HCT116 (cell line): ENCODE data around the gene SNHG17. TPM values are rescaled to one million over a fixed set of nuclear protein-coding genes. Genes with fewer than 3 reads are reported as not detected.

Experiments used
- ATAC-seq: fragments of 200-7000 bp; cut with Tn5 transposase; 2 replicates; pipeline ENCODE4 v1.9.1; 2020; ENCODE audit warnings: mild to moderate bottlenecking, moderate library complexity
- BruUV-seq: library from RNA; stranded (reverse); fragments of 400-500 nt; replicated peaks from 2 replicates; lab custom pipeline; 2021; lab: Mats Ljungman, UMichigan
- CTCF ChIA-PET: fragments of 300-600 bp; sonication (Branson Sonifier 250); formaldehyde crosslinking; loops from one replicate; lab custom pipeline; 2021; ENCODE audit warnings: antibody characterized with exemption; lab: Charles Lee
- POLR2A ChIA-PET: fragments of 300-600, 350-600 bp; sonication (Branson Sonifier 250); formaldehyde crosslinking; loops from one replicate; lab custom pipeline; 2021; ENCODE audit warnings: antibody characterized with exemption; lab: Charles Lee
- RAD21 ChIA-PET, 2 experiments: fragments of 300-600 bp; sonication (Branson Sonifier 250); formaldehyde crosslinking; loops; one replicate each; lab custom pipeline; 2023; ENCODE audit warnings: low total read pairs in 2 of 2; ENCODE audit not compliant: uncharacterized antibody in 2 of 2, unreplicated experiment in 2 of 2, low non-redundant PET in 1 of 2; lab: Charles Lee
- DNase-seq: peaks from one replicate; pipeline ENCODE4 v3.0.0-alpha.2; 2010; ENCODE audit warnings: low read depth, low spot score
- H2AFZ ChIP-seq: fragments of 200-600 bp; shearing (Covaris generic), sonication (generic); 2 replicates; pipeline ENCODE4 v1.6.1; 2017; ENCODE audit warnings: low read depth, mixed run types, mixed read lengths, antibody characterized with exemption, low read length; ENCODE audit not compliant: poor library complexity, severe bottlenecking
- H3K27ac ChIP-seq: 2 replicates; pipeline ENCODE4 v1.5.1; 2012; ENCODE audit warnings: low read depth, low read length
- H3K27me3 ChIP-seq: fragments of 200-600 bp; sonication (generic); 2 replicates; pipeline ENCODE4 v1.6.1; 2016; ENCODE audit warnings: mixed run types, low read length, mixed read lengths; ENCODE audit not compliant: insufficient read depth
- H3K36me3 ChIP-seq, 2 experiments: fragments of 200-500 bp in 1 of 2; fragments of 200-600 bp in 1 of 2; sonication (Bioruptor generic) in 1 of 2; sonication (generic) in 1 of 2; 2 replicates each; pipeline versions ENCODE4 v1.5.1 to v1.6.1; 2014 to 2016; ENCODE audit warnings: low read length in 2 of 2, inconsistent platforms in 1 of 2, mixed read lengths in 1 of 2, mixed run types in 1 of 2; ENCODE audit not compliant: insufficient read depth in 2 of 2, control insufficient read depth in 1 of 2
- H3K4me1 ChIP-seq, 2 experiments: fragments of 200-600 bp in 1 of 2; sonication (generic) in 1 of 2; 2 replicates each; pipeline versions ENCODE4 v1.5.1 to v1.6.1; 2012 to 2017; ENCODE audit warnings: low read length in 2 of 2, inconsistent platforms in 1 of 2, mild to moderate bottlenecking in 1 of 2, mixed read lengths in 1 of 2, mixed run types in 1 of 2, moderate library complexity in 1 of 2; ENCODE audit not compliant: insufficient read depth in 2 of 2, control insufficient read depth in 1 of 2
- H3K4me2 ChIP-seq: fragments of 200-600 bp; sonication (generic); 2 replicates; pipeline ENCODE4 v1.6.1; 2017; ENCODE audit warnings: mixed run types, low read length, mixed read lengths
- H3K4me3 ChIP-seq, 2 experiments: fragments of 200-600 bp in 1 of 2; sonication (generic) in 1 of 2; replicated peaks in 1 of 2; 2 replicates each; pipeline ENCODE4 v1.5.1; 2011 to 2016; ENCODE audit warnings: low read length in 2 of 2, control low read depth in 1 of 2, low read depth in 1 of 2, mild to moderate bottlenecking in 1 of 2, mixed read lengths in 1 of 2, mixed run types in 1 of 2
- H3K79me2 ChIP-seq: fragments of 200-600 bp; sonication (generic); 2 replicates; pipeline ENCODE4 v1.6.1; 2017; ENCODE audit warnings: mild to moderate bottlenecking, mixed run types, low read length, moderate library complexity, mixed read lengths; ENCODE audit not compliant: insufficient read depth
- H3K9ac ChIP-seq: fragments of 200-600 bp; sonication (generic); 2 replicates; pipeline ENCODE4 v1.6.1; 2016; ENCODE audit warnings: low read length, mixed read lengths
- H3K9me2 ChIP-seq: fragments of 200-600 bp; sonication (generic), shearing (Covaris generic); 2 replicates; pipeline ENCODE4 v1.6.1; 2017; ENCODE audit warnings: mixed run types, mild to moderate bottlenecking, moderate library complexity; ENCODE audit not compliant: insufficient read depth
- H3K9me3 ChIP-seq, 2 experiments: fragments of 200-500 bp in 1 of 2; fragments of 200-600 bp in 1 of 2; sonication (Bioruptor generic) in 1 of 2; sonication (generic) in 1 of 2; 2 replicates each; pipeline ENCODE4 v1.6.1; 2014 to 2017; ENCODE audit warnings: low read length in 2 of 2, mixed read lengths in 2 of 2, inconsistent platforms in 1 of 2, low read depth in 1 of 2, mild to moderate bottlenecking in 1 of 2, mixed run types in 1 of 2, moderate library complexity in 1 of 2; ENCODE audit not compliant: control insufficient read depth in 1 of 2, insufficient read depth in 1 of 2
- H4K20me1 ChIP-seq: fragments of 200-600 bp; sonication (generic), shearing (Covaris generic); 2 replicates; pipeline ENCODE4 v1.6.1; 2017; ENCODE audit warnings: mixed run types, mild to moderate bottlenecking, moderate library complexity; ENCODE audit not compliant: insufficient read depth
- CEBPB ChIP-seq: IDR thresholded peaks from 2 replicates; pipeline ENCODE4 v1.6.1; 2012; ENCODE audit warnings: low read depth
- ELF1 ChIP-seq: IDR thresholded peaks from 2 replicates; pipeline ENCODE4 v1.6.1; 2012; ENCODE audit warnings: low read depth, borderline replicate concordance
- RAD21 ChIP-seq: IDR thresholded peaks from 2 replicates; pipeline ENCODE4 v1.6.1; 2012; ENCODE audit warnings: low read depth, mild to moderate bottlenecking
- ZNF274 ChIP-seq: fragments of 200-500 bp; sonication (Bioruptor generic); IDR thresholded peaks from 2 replicates; pipeline ENCODE4 v1.6.1; 2014; ENCODE audit warnings: mild to moderate bottlenecking, low read depth, low read length, inconsistent platforms
- intact Hi-C: fragments of 100-400 bp; cut with micrococcal nuclease; formaldehyde crosslinking; loops from 2 replicates; pipeline ENCODE4 v1.10.0; 2022
- total RNA-seq: library from RNA; stranded (reverse); gene quantifications from one replicate; pipeline ENCODE4 v1.2.1, GENCODE V29; 2021; ENCODE audit not compliant: unreplicated experiment
- TF ChIP-seq, protein P1 (sequence below): IDR thresholded peaks from 2 replicates; pipeline ENCODE4 v1.6.1; 2012
- TF ChIP-seq, protein P2 (sequence below): IDR thresholded peaks from 2 replicates; pipeline ENCODE4 v1.6.1; 2011; ENCODE audit warnings: mild to moderate bottlenecking, low read length, moderate library complexity; ENCODE audit not compliant: insufficient replicate concordance; ENCODE audit errors: extremely low read depth
- TF ChIP-seq, protein P3 (sequence below): IDR thresholded peaks from 2 replicates; pipeline ENCODE4 v1.6.1; 2012
- TF ChIP-seq, protein P4 (sequence below): IDR thresholded peaks from 2 replicates; pipeline ENCODE4 v1.6.1; 2012; ENCODE audit warnings: low read depth

The SNHG17 gene
- total RNA-seq, 1 experiment from 2014 or later: 65.7 TPM

DNA sequence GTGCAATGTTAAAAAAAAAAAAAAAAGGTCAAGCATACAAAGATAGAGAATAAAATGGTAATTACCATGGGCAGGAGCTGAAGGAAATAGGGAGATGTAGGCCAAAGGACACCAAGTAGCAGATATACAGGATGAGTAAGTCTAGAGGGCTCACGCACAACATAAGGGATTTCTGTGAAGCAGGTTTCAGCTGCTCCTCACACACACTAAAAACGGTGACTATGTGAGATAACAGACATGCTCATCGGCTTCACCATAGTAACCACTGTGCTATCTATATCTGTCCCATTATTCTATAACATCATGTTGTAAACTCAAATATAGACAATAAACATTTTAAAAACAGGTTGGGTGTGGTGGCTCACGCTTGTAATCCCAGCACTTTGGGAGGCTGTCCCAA is 11.6 kb downstream of the SNHG17 start:
- H3K27me3 ChIP-seq: no peaks in the 10 kb centered on the region
- TF ChIP-seq ELF1: no peak
- TF ChIP-seq, protein P1, sequence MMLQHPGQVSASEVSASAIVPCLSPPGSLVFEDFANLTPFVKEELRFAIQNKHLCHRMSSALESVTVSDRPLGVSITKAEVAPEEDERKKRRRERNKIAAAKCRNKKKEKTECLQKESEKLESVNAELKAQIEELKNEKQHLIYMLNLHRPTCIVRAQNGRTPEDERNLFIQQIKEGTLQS: no peak
- no peak for TF ChIP-seq RAD21
- TF ChIP-seq ZNF274: no peak
- TF ChIP-seq, protein P2, sequence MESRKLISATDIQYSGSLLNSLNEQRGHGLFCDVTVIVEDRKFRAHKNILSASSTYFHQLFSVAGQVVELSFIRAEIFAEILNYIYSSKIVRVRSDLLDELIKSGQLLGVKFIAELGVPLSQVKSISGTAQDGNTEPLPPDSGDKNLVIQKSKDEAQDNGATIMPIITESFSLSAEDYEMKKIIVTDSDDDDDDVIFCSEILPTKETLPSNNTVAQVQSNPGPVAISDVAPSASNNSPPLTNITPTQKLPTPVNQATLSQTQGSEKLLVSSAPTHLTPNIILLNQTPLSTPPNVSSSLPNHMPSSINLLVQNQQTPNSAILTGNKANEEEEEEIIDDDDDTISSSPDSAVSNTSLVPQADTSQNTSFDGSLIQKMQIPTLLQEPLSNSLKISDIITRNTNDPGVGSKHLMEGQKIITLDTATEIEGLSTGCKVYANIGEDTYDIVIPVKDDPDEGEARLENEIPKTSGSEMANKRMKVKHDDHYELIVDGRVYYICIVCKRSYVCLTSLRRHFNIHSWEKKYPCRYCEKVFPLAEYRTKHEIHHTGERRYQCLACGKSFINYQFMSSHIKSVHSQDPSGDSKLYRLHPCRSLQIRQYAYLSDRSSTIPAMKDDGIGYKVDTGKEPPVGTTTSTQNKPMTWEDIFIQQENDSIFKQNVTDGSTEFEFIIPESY: no peak
- TF ChIP-seq, protein P3, sequence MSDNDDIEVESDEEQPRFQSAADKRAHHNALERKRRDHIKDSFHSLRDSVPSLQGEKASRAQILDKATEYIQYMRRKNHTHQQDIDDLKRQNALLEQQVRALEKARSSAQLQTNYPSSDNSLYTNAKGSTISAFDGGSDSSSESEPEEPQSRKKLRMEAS: no peak
- TF ChIP-seq, protein P4, sequence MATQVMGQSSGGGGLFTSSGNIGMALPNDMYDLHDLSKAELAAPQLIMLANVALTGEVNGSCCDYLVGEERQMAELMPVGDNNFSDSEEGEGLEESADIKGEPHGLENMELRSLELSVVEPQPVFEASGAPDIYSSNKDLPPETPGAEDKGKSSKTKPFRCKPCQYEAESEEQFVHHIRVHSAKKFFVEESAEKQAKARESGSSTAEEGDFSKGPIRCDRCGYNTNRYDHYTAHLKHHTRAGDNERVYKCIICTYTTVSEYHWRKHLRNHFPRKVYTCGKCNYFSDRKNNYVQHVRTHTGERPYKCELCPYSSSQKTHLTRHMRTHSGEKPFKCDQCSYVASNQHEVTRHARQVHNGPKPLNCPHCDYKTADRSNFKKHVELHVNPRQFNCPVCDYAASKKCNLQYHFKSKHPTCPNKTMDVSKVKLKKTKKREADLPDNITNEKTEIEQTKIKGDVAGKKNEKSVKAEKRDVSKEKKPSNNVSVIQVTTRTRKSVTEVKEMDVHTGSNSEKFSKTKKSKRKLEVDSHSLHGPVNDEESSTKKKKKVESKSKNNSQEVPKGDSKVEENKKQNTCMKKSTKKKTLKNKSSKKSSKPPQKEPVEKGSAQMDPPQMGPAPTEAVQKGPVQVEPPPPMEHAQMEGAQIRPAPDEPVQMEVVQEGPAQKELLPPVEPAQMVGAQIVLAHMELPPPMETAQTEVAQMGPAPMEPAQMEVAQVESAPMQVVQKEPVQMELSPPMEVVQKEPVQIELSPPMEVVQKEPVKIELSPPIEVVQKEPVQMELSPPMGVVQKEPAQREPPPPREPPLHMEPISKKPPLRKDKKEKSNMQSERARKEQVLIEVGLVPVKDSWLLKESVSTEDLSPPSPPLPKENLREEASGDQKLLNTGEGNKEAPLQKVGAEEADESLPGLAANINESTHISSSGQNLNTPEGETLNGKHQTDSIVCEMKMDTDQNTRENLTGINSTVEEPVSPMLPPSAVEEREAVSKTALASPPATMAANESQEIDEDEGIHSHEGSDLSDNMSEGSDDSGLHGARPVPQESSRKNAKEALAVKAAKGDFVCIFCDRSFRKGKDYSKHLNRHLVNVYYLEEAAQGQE: no peak
- TF ChIP-seq CEBPB: no peak
- TF ChIP-seq, all 23 proteins: peak for 0
- DNase-seq (no peak), ATAC-seq (no peak)
- no peaks in the 10 kb centered on the region for H3K4me1 ChIP-seq
- no peak overlapping the region for H3K4me3 ChIP-seq
- H2AFZ ChIP-seq: no peak overlapping the region
- ChIA-PET POLR2A (interaction anchor here (1.7 kb wide), 1 partner anchor 12 kb away, joined by 6 read pairs; the partner anchor contains the start of gene SNHG17), CTCF (no interaction called here), RAD21 (no interaction called here)
- no peaks in the 10 kb centered on the region for H3K9me3 ChIP-seq
- no TSS peak for BruUV-seq
- H3K36me3 ChIP-seq: peaks cover 80 to 96% of the 10 kb centered on the region in 2 experiments
- H3K9me2 ChIP-seq: no peaks in the 10 kb centered on the region
- H3K9ac ChIP-seq: no peak overlapping the region
- peaks cover 64% of the 10 kb centered on the region; the same call in 1 of the 2 replicates for H4K20me1 ChIP-seq
- H3K79me2 ChIP-seq: peaks cover 73% of the 10 kb centered on the region
- H3K27ac ChIP-seq: no peak overlapping the region
- intact Hi-C loops: no loop called here
- no peak overlapping the region for H3K4me2 ChIP-seq
